ENCODE data around the gene MRPL19. TPM values are rescaled to one million over a fixed set of nuclear protein-coding genes. Genes with fewer than 3 reads are reported as not detected.

MRPL19 gene
- total RNA-seq, 4 donors from 2014 or later: 24.7 to 39.0 (median 32.9) TPM

- no peak overlapping the region for H3K4me3 ChIP-seq (ENCODE audit: low read depth, poor library complexity, severe bottlenecking)
- intact Hi-C loops (cut with DNase I; ENCODE audit: low total_unique reads): no loop called here
- WGBS, 2 donors: 63 to 76% methylated on average over 4 of the region's 4 CpGs
- no peak for DNase-seq (ENCODE audit: low spot score in 2 of 2)
- TF ChIP-seq POLR2A (IDR thresholded peaks at IDR 0.05): no peak
- TF ChIP-seq, protein P1, sequence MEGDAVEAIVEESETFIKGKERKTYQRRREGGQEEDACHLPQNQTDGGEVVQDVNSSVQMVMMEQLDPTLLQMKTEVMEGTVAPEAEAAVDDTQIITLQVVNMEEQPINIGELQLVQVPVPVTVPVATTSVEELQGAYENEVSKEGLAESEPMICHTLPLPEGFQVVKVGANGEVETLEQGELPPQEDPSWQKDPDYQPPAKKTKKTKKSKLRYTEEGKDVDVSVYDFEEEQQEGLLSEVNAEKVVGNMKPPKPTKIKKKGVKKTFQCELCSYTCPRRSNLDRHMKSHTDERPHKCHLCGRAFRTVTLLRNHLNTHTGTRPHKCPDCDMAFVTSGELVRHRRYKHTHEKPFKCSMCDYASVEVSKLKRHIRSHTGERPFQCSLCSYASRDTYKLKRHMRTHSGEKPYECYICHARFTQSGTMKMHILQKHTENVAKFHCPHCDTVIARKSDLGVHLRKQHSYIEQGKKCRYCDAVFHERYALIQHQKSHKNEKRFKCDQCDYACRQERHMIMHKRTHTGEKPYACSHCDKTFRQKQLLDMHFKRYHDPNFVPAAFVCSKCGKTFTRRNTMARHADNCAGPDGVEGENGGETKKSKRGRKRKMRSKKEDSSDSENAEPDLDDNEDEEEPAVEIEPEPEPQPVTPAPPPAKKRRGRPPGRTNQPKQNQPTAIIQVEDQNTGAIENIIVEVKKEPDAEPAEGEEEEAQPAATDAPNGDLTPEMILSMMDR (IDR thresholded peaks at IDR 0.05): no peak
Measured at GRCh38 chr2:75619956-75620740, 26.4 kb upstream of the MRPL19 start.

DNA sequence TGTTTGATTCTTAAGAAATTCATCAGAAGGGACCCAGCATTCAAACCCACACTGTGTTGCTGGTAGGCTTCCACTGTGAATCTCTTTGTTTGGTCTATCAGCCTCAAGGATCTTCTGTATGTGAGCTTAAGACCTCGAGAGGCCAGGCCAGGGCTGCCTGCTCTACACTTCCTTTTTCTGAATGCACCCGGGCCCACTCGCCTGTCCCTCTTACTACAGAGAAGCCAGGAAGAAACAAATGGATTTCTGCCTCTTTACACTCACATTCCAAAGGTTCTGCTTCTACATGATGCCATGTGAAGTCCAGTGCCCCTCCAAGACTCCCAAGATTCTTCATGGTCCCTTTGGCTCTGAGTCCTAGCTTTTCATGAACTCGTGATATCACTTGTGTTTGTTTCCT is 25.4 kb upstream of the MRPL19 start:
- DNase-seq (ENCODE audit: low spot score in 2 of 2): no peak
- WGBS, 2 donors: 73 to 83% methylated on average over 4 of the region's 4 CpGs
- no peak overlapping the region for H3K4me3 ChIP-seq (ENCODE audit: low read depth, poor library complexity, severe bottlenecking)
- intact Hi-C loops (cut with DNase I; ENCODE audit: low total_unique reads): no loop called here
- TF ChIP-seq, protein P1 (IDR thresholded peaks at IDR 0.05): no peak
- no peak for TF ChIP-seq POLR2A (IDR thresholded peaks at IDR 0.05)

GRCh38 chr2:75622500-75622899 is 24.1 kb upstream of the MRPL19 start:
- WGBS, 2 donors: 42 to 72% methylated on average over 2 of the region's 2 CpGs
- TF ChIP-seq, protein P1 (IDR thresholded peaks at IDR 0.05): no peak
- no peak for TF ChIP-seq POLR2A (IDR thresholded peaks at IDR 0.05)
- no peak overlapping the region for H3K4me3 ChIP-seq (ENCODE audit: low read depth, poor library complexity, severe bottlenecking)
- no peak for DNase-seq (ENCODE audit: low spot score in 2 of 2)
- intact Hi-C loops (cut with DNase I; ENCODE audit: low total_unique reads): no loop called here

GRCh38 chr2:75622929-75623328 is 23.7 kb upstream of the MRPL19 start:
- H3K4me3 ChIP-seq (ENCODE audit: low read depth, poor library complexity, severe bottlenecking): no peak overlapping the region
- DNase-seq (ENCODE audit: low spot score in 2 of 2): no peak
- intact Hi-C loops (cut with DNase I; ENCODE audit: low total_unique reads): no loop called here
- TF ChIP-seq, protein P1 (IDR thresholded peaks at IDR 0.05): no peak
- TF ChIP-seq POLR2A (IDR thresholded peaks at IDR 0.05): no peak
- WGBS, 2 donors: 70 to 85% methylated on average over 3 of the region's 3 CpGs

GRCh38 chr2:75627902-75628504 is 18.6 kb upstream of the MRPL19 start:
- DNase-seq (ENCODE audit: low spot score in 2 of 2): peak in 1 of 2 donors; percentile 45
- 0 to 1% methylated on average over 4 of the region's 4 CpGs for WGBS, 2 donors
- intact Hi-C loops (cut with DNase I; ENCODE audit: low total_unique reads): loop anchor here (5.0 kb wide), 1 partner anchor 166 kb away; no protein-coding TSS in a partner anchor
- no peak overlapping the region for H3K4me3 ChIP-seq (ENCODE audit: low read depth, poor library complexity, severe bottlenecking)
- TF ChIP-seq, protein P1 (IDR thresholded peaks at IDR 0.05): peak in 1 of 3 donors; percentile 19
- no peak for TF ChIP-seq POLR2A (IDR thresholded peaks at IDR 0.05)

Measured in lower leg skin (tissue), 4 donors.